T-helper 1 cell treated with Interleukin-12 subunit alpha and Interleukin-12 subunit beta and Interleukin-4 antibody, amounts not matched to agents 30 μg/mL and 1 μg/mL, for 36 hours (primary cell): ENCODE measurements around the gene COL4A4.
"Not testable (repeated sequence)": the region's sequence is repeated elsewhere in the genome, so short reads cannot be mapped to it uniquely, and the experiment has no call there.

Experiments used
- H3K27ac Mint-ChIP-seq: one replicate; pipeline ENCODE4 v1.8.0; 2021; ENCODE audit warnings: mild to moderate bottlenecking, mixed read lengths
- H3K27me3 Mint-ChIP-seq: one replicate; pipeline ENCODE4 v1.8.0; 2021; ENCODE audit warnings: low read depth, mixed read lengths
- H3K36me3 Mint-ChIP-seq: one replicate; pipeline ENCODE4 v1.8.0; 2021; ENCODE audit warnings: low read depth, mixed read lengths
- H3K4me1 Mint-ChIP-seq: one replicate; pipeline ENCODE4 v1.8.0; 2021; ENCODE audit warnings: low read depth, mixed read lengths
- H3K4me3 Mint-ChIP-seq: one replicate; pipeline ENCODE4 v1.8.0; 2021; ENCODE audit warnings: mild to moderate bottlenecking, moderate library complexity, mixed read lengths
- H3K9me3 Mint-ChIP-seq: one replicate; pipeline ENCODE4 v1.8.0; 2021; ENCODE audit warnings: mixed read lengths

COL4A4 gene

DNA sequence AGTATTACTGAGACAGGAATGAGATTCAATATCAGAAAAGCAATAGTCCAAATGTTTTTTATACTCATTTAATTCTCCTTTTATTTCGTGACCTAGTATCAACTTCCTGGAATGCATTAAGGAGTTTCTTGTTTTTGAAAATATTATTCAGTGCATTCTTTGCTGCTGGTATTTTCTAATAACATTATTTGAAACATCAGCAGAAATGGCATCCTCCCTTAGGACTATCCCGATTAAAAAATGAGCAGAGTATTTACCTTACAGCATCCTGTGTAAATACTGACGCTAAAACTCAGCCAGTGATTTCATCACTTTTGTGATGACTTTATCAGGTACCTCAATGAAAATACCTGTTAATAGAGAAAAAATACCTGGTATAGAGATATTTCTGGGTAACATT is 16.8 kb upstream of the COL4A4 start:
- Mint-ChIP-seq H3K4me3 (no peak overlapping the region), H3K4me1 (no peaks in the 10 kb centered on the region), H3K27me3 (peaks cover 6% of the 10 kb centered on the region), H3K27ac (no peak overlapping the region), H3K36me3 (no peaks in the 10 kb centered on the region), H3K9me3 (no peaks in the 10 kb centered on the region)

DNA sequence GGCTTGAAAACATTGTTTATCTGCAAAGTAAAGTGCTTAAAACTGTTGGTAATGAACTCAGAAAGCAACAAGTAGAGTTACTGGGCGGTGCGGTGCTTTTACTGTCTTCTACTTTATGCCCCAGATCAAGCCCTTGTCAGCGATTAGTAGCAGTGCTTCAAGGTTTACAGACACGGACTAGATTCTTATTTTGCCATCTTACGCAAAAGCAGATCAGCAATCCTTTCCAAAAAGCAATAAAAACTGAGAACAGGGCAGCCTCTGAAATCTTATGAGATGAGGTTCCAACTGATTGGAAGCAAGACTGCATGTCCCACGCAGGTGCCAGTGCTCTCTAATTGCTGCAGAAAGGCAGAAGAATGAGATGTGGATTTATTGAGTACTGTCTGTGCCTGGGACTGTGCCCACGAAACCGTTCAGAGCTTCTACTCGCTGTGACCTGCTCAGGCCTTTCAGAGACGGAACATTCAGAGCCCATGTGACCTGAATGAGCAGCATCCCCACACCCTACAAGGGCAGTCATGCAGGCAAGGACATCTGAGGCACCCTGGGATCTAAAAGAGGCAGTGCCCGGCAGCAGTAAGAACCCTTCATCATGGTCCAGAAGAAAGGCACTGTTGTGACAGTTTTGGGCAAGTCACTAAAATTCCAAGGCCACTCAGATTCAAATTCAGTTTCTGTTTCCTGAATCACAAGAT is 16.1 kb upstream of the COL4A4 start:
- Mint-ChIP-seq H3K27me3 (peaks cover 6% of the 10 kb centered on the region), H3K27ac (no peak overlapping the region), H3K36me3 (no peaks in the 10 kb centered on the region), H3K9me3 (no peaks in the 10 kb centered on the region), H3K4me1 (no peaks in the 10 kb centered on the region), H3K4me3 (no peak overlapping the region)

- no peaks in the 10 kb centered on the region for H3K9me3 Mint-ChIP-seq
- H3K27ac Mint-ChIP-seq = no peak overlapping the region
- H3K27me3 Mint-ChIP-seq = no peaks in the 10 kb centered on the region
- H3K4me3 Mint-ChIP-seq = no peak overlapping the region
- no peaks in the 10 kb centered on the region for H3K36me3 Mint-ChIP-seq
- H3K4me1 Mint-ChIP-seq = no peaks in the 10 kb centered on the region
Measured at GRCh38 chr2:227177592-227178336, 13.8 kb upstream of the COL4A4 start.

DNA sequence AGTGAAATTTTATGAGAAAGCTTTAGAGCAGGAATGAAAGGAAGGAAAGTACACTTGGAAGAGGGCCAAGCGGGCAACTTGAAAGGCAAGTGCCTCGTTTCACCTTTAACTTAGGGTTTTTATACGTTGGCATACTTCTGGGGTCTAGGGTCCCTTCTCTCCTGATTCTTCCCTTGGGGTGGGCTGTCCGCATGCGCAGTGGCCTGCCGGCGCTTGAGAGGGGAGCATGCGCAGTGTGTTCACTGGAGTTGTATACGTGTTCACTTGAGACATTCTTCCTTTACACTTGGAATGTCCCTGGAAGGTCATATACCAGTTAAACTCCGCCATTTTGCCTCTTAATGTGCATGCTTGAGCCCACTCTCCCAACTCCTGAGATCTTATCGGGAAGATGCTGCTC is 7.8 kb upstream of the COL4A4 start:
- not testable (repeated sequence) for H3K4me1 Mint-ChIP-seq, H3K4me3 Mint-ChIP-seq, H3K27ac Mint-ChIP-seq, H3K27me3 Mint-ChIP-seq, H3K9me3 Mint-ChIP-seq, H3K36me3 Mint-ChIP-seq

DNA sequence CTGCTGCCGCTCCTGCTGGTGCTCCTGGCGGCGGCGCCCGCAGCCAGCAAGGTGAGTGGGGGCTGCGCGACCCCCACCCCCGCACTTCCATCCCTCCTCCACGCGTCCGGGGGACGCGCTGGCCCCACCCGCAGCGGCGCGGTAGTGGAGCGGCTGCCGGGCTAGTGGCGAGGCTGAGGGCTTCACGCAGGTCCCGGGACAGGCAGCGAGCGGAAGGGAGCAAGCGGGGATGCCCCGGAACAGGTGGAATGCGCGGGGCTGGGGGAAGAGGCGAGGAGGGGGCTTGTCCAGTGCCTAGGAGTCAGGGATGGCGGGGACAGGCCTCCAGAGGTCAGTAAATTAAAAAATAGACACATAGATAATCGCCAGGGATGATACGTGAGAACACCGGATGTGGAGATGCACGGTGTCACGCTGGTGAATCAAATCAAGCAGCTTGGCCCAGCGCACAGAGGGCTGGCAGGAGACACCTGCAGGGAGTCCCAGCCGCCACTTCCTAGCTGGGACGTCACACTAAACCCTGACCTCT is 822 bp upstream of the COL4A4 start:
- peaks cover 4% of the 10 kb centered on the region for H3K4me1 Mint-ChIP-seq
- H3K36me3 Mint-ChIP-seq = no peaks in the 10 kb centered on the region
- H3K27ac Mint-ChIP-seq = no peak overlapping the region
- H3K4me3 Mint-ChIP-seq = peak overlapping the region; percentile 34
- H3K27me3 Mint-ChIP-seq = peaks cover 60% of the 10 kb centered on the region
- peaks cover under 1% of the 10 kb centered on the region for H3K9me3 Mint-ChIP-seq

- H3K27me3 Mint-ChIP-seq = peaks cover 65% of the 10 kb centered on the region
- H3K4me1 Mint-ChIP-seq = peaks cover 4% of the 10 kb centered on the region
- no peaks in the 10 kb centered on the region for H3K36me3 Mint-ChIP-seq
Measured at GRCh38 chr2:227163485-227163997, 464 bp downstream of the COL4A4 start.

GRCh38 chr2:227161947-227162346 is 2.1 kb downstream of the COL4A4 start:
- peaks cover 4% of the 10 kb centered on the region for H3K4me1 Mint-ChIP-seq
- no peaks in the 10 kb centered on the region for H3K36me3 Mint-ChIP-seq

More at GRCh38 chr2:227163485-227163997, 464 bp downstream of the COL4A4 start:
- Mint-ChIP-seq H3K27ac (no peak overlapping the region), H3K4me3 (peak overlapping the region; percentile 30), H3K9me3 (peaks cover 3% of the 10 kb centered on the region)

DNA sequence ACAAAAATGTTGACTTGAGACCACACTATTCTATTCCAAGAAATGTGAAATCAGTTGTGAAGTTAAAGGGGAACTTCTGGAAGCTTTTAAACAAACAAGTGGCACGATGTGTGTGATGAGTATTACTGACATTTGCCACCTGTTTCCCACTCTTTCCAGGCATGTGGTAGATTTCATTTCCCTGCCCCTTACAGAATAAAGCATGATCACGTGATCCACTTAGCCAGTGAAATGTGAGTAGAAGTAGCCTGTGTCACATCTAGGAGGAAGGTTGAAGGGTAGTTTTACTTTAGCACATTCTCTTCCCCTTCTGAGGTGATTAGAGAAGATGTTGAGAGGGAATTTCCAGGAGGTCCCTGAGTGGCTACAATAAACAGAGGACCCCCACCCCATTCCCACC is 3.8 kb downstream of the COL4A4 start:
- no peaks in the 10 kb centered on the region for H3K36me3 Mint-ChIP-seq
- peaks cover 49% of the 10 kb centered on the region for H3K27me3 Mint-ChIP-seq
- peaks cover 4% of the 10 kb centered on the region for H3K4me1 Mint-ChIP-seq
- no peak overlapping the region for H3K27ac Mint-ChIP-seq
- no peak overlapping the region for H3K4me3 Mint-ChIP-seq
- H3K9me3 Mint-ChIP-seq = peaks cover 3% of the 10 kb centered on the region

More at GRCh38 chr2:227161947-227162346, 2.1 kb downstream of the COL4A4 start:
- H3K4me3 Mint-ChIP-seq = no peak overlapping the region
- H3K27ac Mint-ChIP-seq = no peak overlapping the region
- H3K9me3 Mint-ChIP-seq = peaks cover 3% of the 10 kb centered on the region
- peaks cover 58% of the 10 kb centered on the region for H3K27me3 Mint-ChIP-seq

DNA sequence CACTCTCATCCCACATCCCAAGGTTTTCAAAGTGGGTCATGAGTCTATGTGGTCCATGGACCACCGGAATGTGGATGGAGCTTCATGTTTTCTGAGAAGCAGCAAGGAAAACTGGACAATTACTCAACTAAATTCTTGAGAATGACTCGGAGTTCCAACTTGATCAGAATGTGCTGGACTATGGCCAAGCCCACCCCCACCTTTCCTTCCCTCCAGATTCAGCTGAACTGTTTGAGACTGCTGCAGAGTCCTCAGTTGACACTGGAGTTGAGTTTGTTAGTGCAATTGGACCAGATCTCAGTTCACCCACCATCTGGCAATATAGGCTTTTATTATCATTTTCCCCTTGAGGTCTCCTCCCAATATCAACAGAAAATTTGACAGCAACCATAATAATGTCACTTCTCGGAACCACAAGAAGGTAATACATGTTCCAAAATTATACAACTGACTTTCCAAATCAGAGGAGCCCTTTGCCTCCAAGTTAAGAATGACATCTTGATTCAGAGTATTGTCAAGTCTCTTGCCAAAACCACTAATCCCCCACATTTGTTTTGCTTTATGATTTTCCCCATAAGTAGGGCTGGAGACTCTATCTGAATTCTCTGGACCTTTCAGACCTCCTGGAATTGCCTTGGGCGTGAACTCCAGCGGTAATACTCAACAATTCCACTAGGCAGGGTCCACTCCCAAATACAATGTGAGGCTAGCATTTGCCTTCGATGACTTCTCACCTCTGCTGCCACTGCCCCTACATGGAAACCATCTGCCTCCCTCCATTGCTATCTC is 8.8 kb downstream of the COL4A4 start:
- H3K36me3 Mint-ChIP-seq = no peaks in the 10 kb centered on the region
- H3K4me3 Mint-ChIP-seq = no peak overlapping the region
- H3K4me1 Mint-ChIP-seq = no peaks in the 10 kb centered on the region
- peaks cover 22% of the 10 kb centered on the region for H3K27me3 Mint-ChIP-seq
- no peak overlapping the region for H3K27ac Mint-ChIP-seq
- H3K9me3 Mint-ChIP-seq = peaks cover 3% of the 10 kb centered on the region

DNA sequence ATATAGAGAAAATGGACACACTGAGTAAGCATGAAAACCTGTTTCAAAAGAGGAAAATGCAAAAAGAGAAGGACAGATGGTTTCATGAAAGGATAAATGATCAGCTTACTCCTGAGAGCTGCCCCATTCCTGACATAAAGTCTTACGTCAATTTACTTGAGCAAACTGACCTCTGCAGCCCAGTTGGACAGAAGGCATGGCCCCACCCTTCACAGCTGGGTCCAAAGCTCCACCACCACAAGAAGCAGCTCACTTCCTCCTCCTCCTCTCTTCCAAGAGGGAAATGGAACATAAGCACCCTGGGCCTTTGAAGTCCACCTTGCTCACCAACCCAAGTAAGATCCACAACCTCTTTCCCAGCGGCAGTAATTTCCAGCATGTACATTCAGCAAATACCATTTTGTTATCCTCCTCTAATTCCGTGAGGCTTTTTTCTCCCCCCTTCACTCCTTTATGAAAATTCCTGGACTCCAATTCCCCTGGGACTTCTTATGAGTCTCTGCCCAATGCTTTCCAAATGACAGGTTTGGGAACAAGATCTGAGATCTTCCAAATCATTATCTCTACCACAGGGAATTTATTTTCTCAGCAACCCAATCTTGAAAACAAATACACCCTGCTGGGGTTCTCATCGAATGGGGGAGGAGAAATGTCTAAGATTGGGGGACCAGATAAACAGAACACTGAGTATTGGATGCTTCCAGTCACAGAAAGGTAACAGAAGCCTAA is 10.1 kb downstream of the COL4A4 start:
- Mint-ChIP-seq H3K4me3 (no peak overlapping the region), H3K9me3 (no peaks in the 10 kb centered on the region), H3K27me3 (peaks cover 14% of the 10 kb centered on the region), H3K36me3 (no peaks in the 10 kb centered on the region), H3K4me1 (no peaks in the 10 kb centered on the region), H3K27ac (no peak overlapping the region)

DNA sequence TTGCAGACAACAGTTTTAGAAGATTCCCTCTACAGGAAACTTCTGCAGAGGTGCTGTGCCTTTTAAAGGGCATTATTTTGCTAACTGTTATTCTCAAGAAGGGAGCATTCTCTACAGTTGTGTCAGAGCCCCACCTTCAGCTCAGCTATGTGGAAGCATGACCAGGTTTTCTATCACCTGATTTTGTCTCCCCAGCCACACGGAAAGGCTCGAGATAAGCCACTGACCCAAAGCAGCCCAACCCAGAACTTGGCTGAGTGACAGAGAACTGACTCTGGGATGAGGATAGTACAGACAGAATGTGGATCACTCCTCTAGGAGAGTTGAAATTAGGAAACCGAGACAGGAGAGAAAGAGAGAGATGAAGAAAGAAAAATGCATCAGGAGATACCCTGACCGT is 10.7 kb downstream of the COL4A4 start:
- peaks cover 14% of the 10 kb centered on the region for H3K27me3 Mint-ChIP-seq

DNA sequence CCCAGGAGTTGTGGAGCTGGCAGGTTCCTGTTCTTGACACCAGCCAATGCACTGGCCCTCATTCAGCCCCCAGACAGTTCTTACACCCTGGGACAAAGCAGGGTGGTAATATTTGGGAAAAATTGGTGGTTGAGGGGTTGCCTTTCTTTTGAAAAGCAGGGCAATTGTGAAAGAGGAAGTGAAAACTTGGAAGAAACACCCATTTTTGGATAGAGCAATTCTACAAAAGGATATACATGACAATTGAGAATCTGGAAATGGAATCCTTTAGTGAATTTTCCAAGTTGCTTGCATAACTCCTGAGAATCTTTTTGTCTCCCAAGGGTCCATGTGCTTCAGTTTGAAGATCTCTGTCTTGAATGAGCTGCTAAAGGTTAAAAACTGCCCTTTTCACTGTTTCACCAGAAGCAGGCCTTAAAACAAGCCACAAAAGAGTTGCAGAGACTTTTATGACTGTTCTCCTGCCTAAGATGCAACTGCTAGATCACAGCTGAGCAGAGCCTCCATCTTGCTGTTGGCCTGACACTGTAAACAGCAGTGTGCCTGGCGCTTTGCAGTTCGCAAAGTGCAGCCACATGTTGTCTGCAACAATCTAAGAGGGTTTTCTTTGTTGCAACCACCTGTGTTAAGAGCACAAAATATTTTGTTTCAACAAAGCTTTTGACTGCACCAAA is 11.8 kb downstream of the COL4A4 start:
- H3K27me3 Mint-ChIP-seq = peaks cover 14% of the 10 kb centered on the region
- H3K4me3 Mint-ChIP-seq = no peak overlapping the region
- H3K9me3 Mint-ChIP-seq = no peaks in the 10 kb centered on the region
- H3K36me3 Mint-ChIP-seq = no peaks in the 10 kb centered on the region
- no peak overlapping the region for H3K27ac Mint-ChIP-seq
- H3K4me1 Mint-ChIP-seq = no peaks in the 10 kb centered on the region

More for the DNA sequence above, 10.7 kb downstream of the COL4A4 start:
- Mint-ChIP-seq H3K9me3 (no peaks in the 10 kb centered on the region), H3K27ac (no peak overlapping the region), H3K4me3 (no peak overlapping the region), H3K36me3 (no peaks in the 10 kb centered on the region), H3K4me1 (no peaks in the 10 kb centered on the region)

GRCh38 chr2:227150222-227150936 is 13.6 kb downstream of the COL4A4 start:
- Mint-ChIP-seq H3K36me3 (no peaks in the 10 kb centered on the region), H3K27me3 (peaks cover 8% of the 10 kb centered on the region), H3K4me3 (no peak overlapping the region), H3K4me1 (no peaks in the 10 kb centered on the region), H3K9me3 (no peaks in the 10 kb centered on the region), H3K27ac (no peak overlapping the region)
